Measurements from ENCODE around the gene HEXD. TPM values are rescaled to one million over a fixed set of nuclear protein-coding genes. Genes with fewer than 3 reads are reported as not detected.
A peak's percentile ranks its signal among the peaks of the same experiment; 100 is the strongest.

The HEXD gene
- total and polyA plus RNA-seq, 4 donors, result 5.6 to 19.9 (median 12.2) TPM

DNA sequence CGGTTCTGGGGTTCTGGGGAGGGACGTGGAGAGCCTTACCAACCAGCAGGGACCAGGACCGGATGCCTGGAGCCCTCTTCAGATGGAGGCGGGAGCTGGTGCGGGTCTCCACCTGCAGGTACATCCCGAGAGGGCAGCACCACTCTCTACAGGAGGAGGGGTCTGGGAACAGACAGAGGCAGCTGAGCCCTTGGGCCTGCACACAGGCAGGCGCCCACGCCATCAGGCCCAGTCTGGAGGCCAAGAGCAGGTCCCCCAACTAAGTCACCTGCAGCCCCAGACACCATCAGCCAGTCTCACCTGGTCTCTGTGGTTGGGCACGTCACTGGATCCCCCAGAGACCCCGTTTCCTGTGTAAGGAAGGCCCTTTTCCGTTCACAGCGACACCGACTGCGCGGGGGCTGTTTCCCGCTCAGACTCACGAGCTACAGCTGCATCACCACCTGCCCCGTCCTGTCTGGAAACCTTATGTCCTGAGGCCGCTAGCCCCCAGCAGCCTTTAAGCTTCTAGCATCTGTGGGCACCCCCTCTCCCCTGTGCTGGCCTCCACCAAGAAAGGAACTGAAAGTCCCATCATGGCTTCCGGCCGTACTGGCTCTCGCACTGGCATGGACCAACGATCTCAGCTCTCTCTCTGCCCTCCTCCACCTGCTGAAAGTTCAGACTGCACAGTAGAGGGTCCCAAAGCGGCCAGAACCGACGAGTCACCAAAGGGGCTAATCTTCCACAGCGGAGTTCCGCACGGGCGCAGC, 31.2 kb downstream of the HEXD start:
- peak overlapping the region; percentile 77 to 91 (median 86) for H3K4me3 ChIP-seq (ENCODE audit: low read depth in 1 of 3, low read length in 3 of 3)
- H3K9me3 ChIP-seq (ENCODE audit: control insufficient read depth in 4 of 4, low read length in 3 of 4), result no peaks in the 10 kb centered on the region
- 78% methylated on average over 30 of the region's 30 CpGs for WGBS
- H3K27me3 ChIP-seq (ENCODE audit: control insufficient read depth in 4 of 4, insufficient read depth in 4 of 4, low read length in 3 of 4), result no peaks in the 10 kb centered on the region
- no peak for TF ChIP-seq FOXA1 (IDR thresholded peaks at IDR 0.05)
- no peak for TF ChIP-seq JUND (IDR thresholded peaks at IDR 0.05)
- no peak for TF ChIP-seq RAD21 (IDR thresholded peaks at IDR 0.05)
- no peak for TF ChIP-seq SP1 (IDR thresholded peaks at IDR 0.05)
- no peak for TF ChIP-seq EGR1 (IDR thresholded peaks at IDR 0.05; ENCODE audit: low read depth in 2 of 2)
- TF ChIP-seq, protein P1, sequence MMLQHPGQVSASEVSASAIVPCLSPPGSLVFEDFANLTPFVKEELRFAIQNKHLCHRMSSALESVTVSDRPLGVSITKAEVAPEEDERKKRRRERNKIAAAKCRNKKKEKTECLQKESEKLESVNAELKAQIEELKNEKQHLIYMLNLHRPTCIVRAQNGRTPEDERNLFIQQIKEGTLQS (IDR thresholded peaks at IDR 0.05), result no peak
- TF ChIP-seq, protein P2, sequence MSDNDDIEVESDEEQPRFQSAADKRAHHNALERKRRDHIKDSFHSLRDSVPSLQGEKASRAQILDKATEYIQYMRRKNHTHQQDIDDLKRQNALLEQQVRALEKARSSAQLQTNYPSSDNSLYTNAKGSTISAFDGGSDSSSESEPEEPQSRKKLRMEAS (IDR thresholded peaks at IDR 0.05), result no peak
- no peak for TF ChIP-seq HNF4A (conservative IDR thresholded peaks at IDR 0.05)
- no peak for TF ChIP-seq YY1 (IDR thresholded peaks at IDR 0.05)
- no peak for TF ChIP-seq HNF4G (IDR thresholded peaks at IDR 0.05)
- TF ChIP-seq GABPA (IDR thresholded peaks at IDR 0.05 in 1 of 2, conservative IDR thresholded peaks at IDR 0.05 in 1 of 2), result no peak
- no peak for TF ChIP-seq TAF1 (conservative IDR thresholded peaks at IDR 0.05)
- no peak for TF ChIP-seq FOXA2 (IDR thresholded peaks at IDR 0.05)
- TF ChIP-seq, protein P3, sequence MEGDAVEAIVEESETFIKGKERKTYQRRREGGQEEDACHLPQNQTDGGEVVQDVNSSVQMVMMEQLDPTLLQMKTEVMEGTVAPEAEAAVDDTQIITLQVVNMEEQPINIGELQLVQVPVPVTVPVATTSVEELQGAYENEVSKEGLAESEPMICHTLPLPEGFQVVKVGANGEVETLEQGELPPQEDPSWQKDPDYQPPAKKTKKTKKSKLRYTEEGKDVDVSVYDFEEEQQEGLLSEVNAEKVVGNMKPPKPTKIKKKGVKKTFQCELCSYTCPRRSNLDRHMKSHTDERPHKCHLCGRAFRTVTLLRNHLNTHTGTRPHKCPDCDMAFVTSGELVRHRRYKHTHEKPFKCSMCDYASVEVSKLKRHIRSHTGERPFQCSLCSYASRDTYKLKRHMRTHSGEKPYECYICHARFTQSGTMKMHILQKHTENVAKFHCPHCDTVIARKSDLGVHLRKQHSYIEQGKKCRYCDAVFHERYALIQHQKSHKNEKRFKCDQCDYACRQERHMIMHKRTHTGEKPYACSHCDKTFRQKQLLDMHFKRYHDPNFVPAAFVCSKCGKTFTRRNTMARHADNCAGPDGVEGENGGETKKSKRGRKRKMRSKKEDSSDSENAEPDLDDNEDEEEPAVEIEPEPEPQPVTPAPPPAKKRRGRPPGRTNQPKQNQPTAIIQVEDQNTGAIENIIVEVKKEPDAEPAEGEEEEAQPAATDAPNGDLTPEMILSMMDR (IDR thresholded peaks at IDR 0.05; ENCODE audit: low read depth, low read length, missing input control), result no peak
- TF ChIP-seq, protein P4, sequence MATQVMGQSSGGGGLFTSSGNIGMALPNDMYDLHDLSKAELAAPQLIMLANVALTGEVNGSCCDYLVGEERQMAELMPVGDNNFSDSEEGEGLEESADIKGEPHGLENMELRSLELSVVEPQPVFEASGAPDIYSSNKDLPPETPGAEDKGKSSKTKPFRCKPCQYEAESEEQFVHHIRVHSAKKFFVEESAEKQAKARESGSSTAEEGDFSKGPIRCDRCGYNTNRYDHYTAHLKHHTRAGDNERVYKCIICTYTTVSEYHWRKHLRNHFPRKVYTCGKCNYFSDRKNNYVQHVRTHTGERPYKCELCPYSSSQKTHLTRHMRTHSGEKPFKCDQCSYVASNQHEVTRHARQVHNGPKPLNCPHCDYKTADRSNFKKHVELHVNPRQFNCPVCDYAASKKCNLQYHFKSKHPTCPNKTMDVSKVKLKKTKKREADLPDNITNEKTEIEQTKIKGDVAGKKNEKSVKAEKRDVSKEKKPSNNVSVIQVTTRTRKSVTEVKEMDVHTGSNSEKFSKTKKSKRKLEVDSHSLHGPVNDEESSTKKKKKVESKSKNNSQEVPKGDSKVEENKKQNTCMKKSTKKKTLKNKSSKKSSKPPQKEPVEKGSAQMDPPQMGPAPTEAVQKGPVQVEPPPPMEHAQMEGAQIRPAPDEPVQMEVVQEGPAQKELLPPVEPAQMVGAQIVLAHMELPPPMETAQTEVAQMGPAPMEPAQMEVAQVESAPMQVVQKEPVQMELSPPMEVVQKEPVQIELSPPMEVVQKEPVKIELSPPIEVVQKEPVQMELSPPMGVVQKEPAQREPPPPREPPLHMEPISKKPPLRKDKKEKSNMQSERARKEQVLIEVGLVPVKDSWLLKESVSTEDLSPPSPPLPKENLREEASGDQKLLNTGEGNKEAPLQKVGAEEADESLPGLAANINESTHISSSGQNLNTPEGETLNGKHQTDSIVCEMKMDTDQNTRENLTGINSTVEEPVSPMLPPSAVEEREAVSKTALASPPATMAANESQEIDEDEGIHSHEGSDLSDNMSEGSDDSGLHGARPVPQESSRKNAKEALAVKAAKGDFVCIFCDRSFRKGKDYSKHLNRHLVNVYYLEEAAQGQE (IDR thresholded peaks at IDR 0.05), result no peak
- no peak for TF ChIP-seq NR2F2 (IDR thresholded peaks at IDR 0.05)
- TF ChIP-seq, protein P5, sequence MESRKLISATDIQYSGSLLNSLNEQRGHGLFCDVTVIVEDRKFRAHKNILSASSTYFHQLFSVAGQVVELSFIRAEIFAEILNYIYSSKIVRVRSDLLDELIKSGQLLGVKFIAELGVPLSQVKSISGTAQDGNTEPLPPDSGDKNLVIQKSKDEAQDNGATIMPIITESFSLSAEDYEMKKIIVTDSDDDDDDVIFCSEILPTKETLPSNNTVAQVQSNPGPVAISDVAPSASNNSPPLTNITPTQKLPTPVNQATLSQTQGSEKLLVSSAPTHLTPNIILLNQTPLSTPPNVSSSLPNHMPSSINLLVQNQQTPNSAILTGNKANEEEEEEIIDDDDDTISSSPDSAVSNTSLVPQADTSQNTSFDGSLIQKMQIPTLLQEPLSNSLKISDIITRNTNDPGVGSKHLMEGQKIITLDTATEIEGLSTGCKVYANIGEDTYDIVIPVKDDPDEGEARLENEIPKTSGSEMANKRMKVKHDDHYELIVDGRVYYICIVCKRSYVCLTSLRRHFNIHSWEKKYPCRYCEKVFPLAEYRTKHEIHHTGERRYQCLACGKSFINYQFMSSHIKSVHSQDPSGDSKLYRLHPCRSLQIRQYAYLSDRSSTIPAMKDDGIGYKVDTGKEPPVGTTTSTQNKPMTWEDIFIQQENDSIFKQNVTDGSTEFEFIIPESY (IDR thresholded peaks at IDR 0.05), result no peak
- TF ChIP-seq RXRA (IDR thresholded peaks at IDR 0.05), result no peak
- no peak for DNase-seq (ENCODE audit: low spot score)
- H3K4me1 ChIP-seq (ENCODE audit: control insufficient read depth in 4 of 4, insufficient read depth in 4 of 4, low read length in 3 of 4), result peaks cover 11 to 43% (median 34%) of the 10 kb centered on the region in 4 donors
- H3K9ac ChIP-seq (ENCODE audit: low read depth in 1 of 2, low read length in 2 of 2), result peak overlapping the region in 1 of 2 donors; percentile 63
- peak overlapping the region; percentile 79 to 93 for H3K27ac ChIP-seq (ENCODE audit: low read depth in 1 of 2, low read length in 2 of 2)
- no peaks in the 10 kb centered on the region for H3K36me3 ChIP-seq (ENCODE audit: control insufficient read depth in 4 of 4, insufficient read depth in 3 of 4, low read depth in 1 of 4, low read length in 3 of 4)

Data from liver (tissue), 9 donors.